Neural progenitor cell (in vitro differentiated cells): Measurements from ENCODE around the gene SPOCK1. TPM values are rescaled to one million over a fixed set of nuclear protein-coding genes. Genes with fewer than 3 reads are reported as not detected.

ENCODE experiments used
- DNase-seq: peaks from one replicate; pipeline ENCODE4 v3.0.0-alpha.2; 2016; ENCODE audit warnings: low spot score
- H2AFZ ChIP-seq: fragments of 200-600 bp; sonication (generic); replicated peaks from 2 replicates; pipeline ENCODE4 v1.6.1; 2016; ENCODE audit warnings: antibody characterized with exemption
- H3F3A ChIP-seq: fragments of 200-600 bp; sonication (generic); 2 replicates; pipeline ENCODE4 v1.6.1; 2016; ENCODE audit warnings: antibody characterized with exemption, low read depth
- H3K27ac ChIP-seq: fragments of 200-600 bp; sonication (generic); 2 replicates; pipeline ENCODE4 v1.5.1; 2016; ENCODE audit warnings: mild to moderate bottlenecking
- H3K27me3 ChIP-seq: fragments of 200-600 bp; sonication (generic); 2 replicates; pipeline ENCODE4 v1.6.1; 2016; ENCODE audit warnings: mild to moderate bottlenecking, moderate library complexity
- H3K36me3 ChIP-seq: fragments of 200-600 bp; sonication (generic); 2 replicates; pipeline ENCODE4 v1.5.1; 2016
- H3K4me1 ChIP-seq: fragments of 200-600 bp; sonication (generic); 2 replicates; pipeline ENCODE4 v1.6.1; 2016; ENCODE audit warnings: mixed run types
- H3K4me2 ChIP-seq: fragments of 200-600 bp; sonication (generic); 2 replicates; pipeline ENCODE4 v1.6.1; 2016
- H3K4me3 ChIP-seq: fragments of 200-600 bp; sonication (generic); 2 replicates; pipeline ENCODE4 v1.5.1; 2016
- H3K79me2 ChIP-seq: fragments of 200-600 bp; sonication (generic); 2 replicates; pipeline ENCODE4 v1.6.1; 2016; ENCODE audit warnings: low read depth
- H3K9ac ChIP-seq: fragments of 200-600 bp; sonication (generic); 2 replicates; pipeline ENCODE4 v1.6.1; 2016
- H3K9me3 ChIP-seq: fragments of 200-600 bp; sonication (generic); 2 replicates; pipeline ENCODE4 v1.5.1; 2016; ENCODE audit warnings: low read depth
- H4K20me1 ChIP-seq: fragments of 200-600 bp; sonication (generic); 2 replicates; pipeline ENCODE4 v1.6.1; 2016; ENCODE audit warnings: low read depth
- H3K27ac Mint-ChIP-seq: 3 replicates; pipeline ENCODE4 v1.8.0; 2021; ENCODE audit warnings: mixed read lengths
- H3K27me3 Mint-ChIP-seq: 2 replicates; pipeline ENCODE4 v1.8.0; 2022; ENCODE audit warnings: low read depth, mild to moderate bottlenecking, inconsistent platforms, moderate library complexity, mixed read lengths; ENCODE audit not compliant: insufficient read depth
- H3K36me3 Mint-ChIP-seq: 3 replicates; pipeline ENCODE4 v1.8.0; 2021; ENCODE audit warnings: mixed read lengths
- H3K4me1 Mint-ChIP-seq: 3 replicates; pipeline ENCODE4 v1.8.0; 2021; ENCODE audit warnings: mixed read lengths
- H3K4me3 Mint-ChIP-seq: 3 replicates; pipeline ENCODE4 v1.8.0; 2021; ENCODE audit warnings: mild to moderate bottlenecking, moderate library complexity, mixed read lengths
- H3K9me3 Mint-ChIP-seq: 3 replicates; pipeline ENCODE4 v1.8.0; 2020; ENCODE audit warnings: mixed read lengths
- CTCF ChIP-seq: fragments of 200-600 bp; sonication (generic); IDR thresholded peaks from 2 replicates; pipeline ENCODE4 v1.5.1; 2017; ENCODE audit warnings: antibody characterized with exemption, mild to moderate bottlenecking
- EZH2 ChIP-seq: fragments of 200-600 bp; sonication (generic); IDR thresholded peaks from 2 replicates; pipeline ENCODE4 v1.6.1; 2017; ENCODE audit warnings: antibody characterized with exemption, mild to moderate bottlenecking, moderate library complexity
- EZH2phosphoT487 ChIP-seq: fragments of 200-600 bp; sonication (generic); IDR thresholded peaks from 2 replicates; pipeline ENCODE4 v1.6.1; 2017; ENCODE audit warnings: antibody characterized with exemption
- total RNA-seq: library from RNA; depleted of rRNA; stranded (reverse); fragments of >200 nt; gene quantifications from 2 replicates; pipeline ENCODE4 v1.2.3, GENCODE V29; 2015; ENCODE audit warnings: low replicate concordance

SPOCK1 gene
- total RNA-seq, 1 donor from 2014 or later, result 6.9 TPM

GRCh38 chr5:137282216-137282615 is 216.9 kb downstream of the SPOCK1 start:
- no peaks in the 10 kb centered on the region for H3K27me3 ChIP-seq
- TF ChIP-seq EZH2 (no peak), CTCF (no peak), EZH2phosphoT487 (no peak)
- H3K4me2 ChIP-seq, result no peak overlapping the region
- no peak overlapping the region for H3K4me3 Mint-ChIP-seq
- DNase-seq, result no peak
- H4K20me1 ChIP-seq, result no peaks in the 10 kb centered on the region
- no peaks in the 10 kb centered on the region for H3K79me2 ChIP-seq
- no peaks in the 10 kb centered on the region for H3F3A ChIP-seq
- no peak overlapping the region for H3K27ac ChIP-seq
- H3K36me3 ChIP-seq, result no peaks in the 10 kb centered on the region
- H3K36me3 Mint-ChIP-seq, result no peaks in the 10 kb centered on the region
- H3K27me3 Mint-ChIP-seq, result peaks cover 5% of the 10 kb centered on the region
- no peaks in the 10 kb centered on the region for H3K9me3 ChIP-seq
- H3K27ac Mint-ChIP-seq, result no peak overlapping the region
- no peaks in the 10 kb centered on the region for H3K9me3 Mint-ChIP-seq
- no peak overlapping the region for H3K9ac ChIP-seq
- no peak overlapping the region for H3K4me3 ChIP-seq
- H3K4me1 Mint-ChIP-seq, result peaks cover 32% of the 10 kb centered on the region
- no peaks in the 10 kb centered on the region for H3K4me1 ChIP-seq
- H2AFZ ChIP-seq, result no peak overlapping the region

DNA sequence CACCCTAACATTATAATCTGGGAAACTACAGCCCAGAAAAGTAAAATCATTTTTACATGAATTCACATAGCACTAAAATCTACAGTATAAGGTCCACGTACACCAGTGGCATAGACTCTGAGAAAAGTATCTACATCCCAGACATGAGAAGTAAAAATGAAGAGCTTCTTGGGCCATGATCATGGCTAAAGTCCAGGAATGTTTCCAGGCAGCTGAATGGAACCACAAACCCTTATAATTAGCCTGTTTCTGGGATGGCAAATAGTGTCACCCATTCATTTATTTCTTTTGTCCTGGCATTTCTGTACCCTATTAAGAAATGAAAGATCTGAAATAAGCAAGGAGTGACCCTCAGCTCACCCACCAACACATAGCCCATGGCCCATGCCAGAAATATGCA is 217.9 kb downstream of the SPOCK1 start:
- TF ChIP-seq EZH2phosphoT487 (no peak), CTCF (no peak), EZH2 (no peak)
- Mint-ChIP-seq H3K4me1 (peaks cover 33% of the 10 kb centered on the region), H3K27ac (no peak overlapping the region), H3K36me3 (no peaks in the 10 kb centered on the region), H3K27me3 (peaks cover 3% of the 10 kb centered on the region), H3K4me3 (no peak overlapping the region), H3K9me3 (no peaks in the 10 kb centered on the region)
- H3K27ac ChIP-seq, result no peak overlapping the region
- H3K9ac ChIP-seq, result no peak overlapping the region
- no peaks in the 10 kb centered on the region for H3K9me3 ChIP-seq
- H2AFZ ChIP-seq, result no peak overlapping the region
- no peaks in the 10 kb centered on the region for H3K4me1 ChIP-seq
- no peak overlapping the region for H3K4me3 ChIP-seq
- H3K36me3 ChIP-seq, result no peaks in the 10 kb centered on the region
- H3K27me3 ChIP-seq, result no peaks in the 10 kb centered on the region
- no peaks in the 10 kb centered on the region for H3F3A ChIP-seq
- no peak for DNase-seq
- no peak overlapping the region for H3K4me2 ChIP-seq
- no peaks in the 10 kb centered on the region for H3K79me2 ChIP-seq
- no peaks in the 10 kb centered on the region for H4K20me1 ChIP-seq

DNA sequence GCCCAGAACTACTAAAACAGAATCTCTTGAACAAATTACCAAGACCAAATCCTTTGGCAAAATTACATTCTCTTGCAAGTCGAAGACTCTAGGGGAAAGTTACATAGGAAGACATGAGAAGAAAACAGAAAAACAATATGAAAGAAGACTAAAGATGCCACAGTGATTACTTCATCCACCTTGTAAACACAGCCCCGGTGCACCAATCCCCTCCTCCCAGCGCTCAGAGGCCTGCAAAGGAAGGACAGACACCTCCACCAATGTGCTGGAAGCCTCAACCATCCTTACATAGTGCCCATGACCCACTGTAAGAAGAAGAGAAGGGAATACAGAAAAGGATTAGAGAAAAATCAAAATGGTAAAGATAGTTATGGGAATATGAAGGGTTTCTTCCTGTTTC is 218.5 kb downstream of the SPOCK1 start:
- Histone ChIP-seq H2AFZ (no peak overlapping the region), H3K4me2 (no peak overlapping the region), H3K4me1 (no peaks in the 10 kb centered on the region), H3K4me3 (no peak overlapping the region), H3K36me3 (no peaks in the 10 kb centered on the region), H3K79me2 (no peaks in the 10 kb centered on the region), H4K20me1 (no peaks in the 10 kb centered on the region), H3K9me3 (no peaks in the 10 kb centered on the region), H3K27ac (no peak overlapping the region), H3F3A (no peaks in the 10 kb centered on the region), H3K27me3 (no peaks in the 10 kb centered on the region), H3K9ac (no peak overlapping the region)
- no peak overlapping the region for H3K4me3 Mint-ChIP-seq
- H3K27ac Mint-ChIP-seq, result no peak overlapping the region
- H3K4me1 Mint-ChIP-seq, result peaks cover 35% of the 10 kb centered on the region
- no peak for TF ChIP-seq EZH2phosphoT487
- TF ChIP-seq CTCF, result no peak
- no peak for TF ChIP-seq EZH2
- H3K36me3 Mint-ChIP-seq, result no peaks in the 10 kb centered on the region
- DNase-seq, result no peak
- peaks cover 6% of the 10 kb centered on the region for H3K27me3 Mint-ChIP-seq
- H3K9me3 Mint-ChIP-seq, result no peaks in the 10 kb centered on the region
